GM23338 (cell line): Measurements from ENCODE around the gene PRR33. TPM values are rescaled to one million over a fixed set of nuclear protein-coding genes. Genes with fewer than 3 reads are reported as not detected.

Source experiments
- ATAC-seq: fragments of 200-7000 bp; cut with Tn5 transposase; 3 replicates; pipeline ENCODE4 v1.9.1; 2020
- DNase-seq: peaks from one replicate; pipeline ENCODE4 v3.0.0-alpha.2; 2015; ENCODE audit warnings: low spot score
- H2AFZ ChIP-seq: fragments of 200-600 bp; sonication (generic); 2 replicates; pipeline ENCODE4 v1.8.0; 2016; ENCODE audit warnings: antibody characterized with exemption, mild to moderate bottlenecking, moderate library complexity
- H3F3A ChIP-seq: fragments of 200-600 bp; sonication (generic); replicated peaks from 2 replicates; pipeline ENCODE4 v1.8.0; 2017; ENCODE audit warnings: antibody characterized with exemption, mixed run types, low read depth
- H3K27ac ChIP-seq: fragments of 200-600 bp; sonication (generic); 2 replicates; pipeline ENCODE4 v1.6.1; 2016; ENCODE audit warnings: low read depth
- H3K27me3 ChIP-seq: fragments of 200-600 bp; sonication (generic); 2 replicates; pipeline ENCODE4 v1.8.0; 2016; ENCODE audit warnings: mild to moderate bottlenecking, mixed run types, moderate library complexity; ENCODE audit not compliant: insufficient read depth
- H3K36me3 ChIP-seq: fragments of 200-600 bp; sonication (generic); 2 replicates; pipeline ENCODE4 v1.8.0; 2016; ENCODE audit warnings: mild to moderate bottlenecking; ENCODE audit not compliant: insufficient read depth
- H3K4me1 ChIP-seq: fragments of 200-600 bp; sonication (generic); 2 replicates; pipeline ENCODE4 v1.8.0; 2016; ENCODE audit warnings: mild to moderate bottlenecking, moderate library complexity; ENCODE audit not compliant: insufficient read depth
- H3K4me2 ChIP-seq: fragments of 200-600 bp; sonication (generic); 2 replicates; pipeline ENCODE4 v1.7.1; 2017; ENCODE audit warnings: mixed run types
- H3K4me3 ChIP-seq: fragments of 200-600 bp; sonication (generic); 2 replicates; pipeline ENCODE4 v1.6.1; 2016; ENCODE audit warnings: mixed run types
- H3K79me2 ChIP-seq: fragments of 200-600 bp; sonication (generic); replicated peaks from 2 replicates; pipeline ENCODE4 v1.8.0; 2017; ENCODE audit warnings: mild to moderate bottlenecking; ENCODE audit not compliant: insufficient read depth
- H3K9me2 ChIP-seq: fragments of 200-600 bp; sonication (generic); 2 replicates; pipeline ENCODE4 v1.8.0; 2017; ENCODE audit not compliant: insufficient read depth
- H4K20me1 ChIP-seq: fragments of 200-600 bp; sonication (generic); replicated peaks from 2 replicates; pipeline ENCODE4 v1.8.0; 2017; ENCODE audit warnings: mild to moderate bottlenecking; ENCODE audit not compliant: insufficient read depth
- H3K27ac Mint-ChIP-seq: 2 replicates; pipeline ENCODE4 v1.8.0; 2020; ENCODE audit warnings: inconsistent platforms, mild to moderate bottlenecking, moderate library complexity, mixed read lengths
- H3K27me3 Mint-ChIP-seq: 3 replicates; pipeline ENCODE4 v1.8.0; 2022; ENCODE audit warnings: low read depth, mild to moderate bottlenecking, moderate library complexity, mixed read lengths, inconsistent platforms; ENCODE audit not compliant: insufficient read depth, poor library complexity
- H3K36me3 Mint-ChIP-seq: 3 replicates; pipeline ENCODE4 v1.8.0; 2021; ENCODE audit warnings: low read depth, mild to moderate bottlenecking, inconsistent platforms, moderate library complexity, mixed read lengths
- H3K4me1 Mint-ChIP-seq: 3 replicates; pipeline ENCODE4 v1.8.0; 2020; ENCODE audit warnings: mild to moderate bottlenecking, inconsistent platforms, mixed read lengths
- H3K4me3 Mint-ChIP-seq: 3 replicates; pipeline ENCODE4 v1.8.0; 2021; ENCODE audit warnings: moderate library complexity, mild to moderate bottlenecking, inconsistent platforms, mixed read lengths
- H3K9me3 Mint-ChIP-seq: 3 replicates; pipeline ENCODE4 v1.8.0; 2020; ENCODE audit warnings: moderate library complexity, mild to moderate bottlenecking, inconsistent platforms, mixed read lengths
- CREB1 ChIP-seq: fragments of 250-450 bp; sonication (Bioruptor Pico); IDR thresholded peaks from 2 replicates; pipeline ENCODE4 v1.5.0; 2020; ENCODE audit warnings: low read depth, mild to moderate bottlenecking, moderate library complexity
- EZH2 ChIP-seq: fragments of 200-600 bp; sonication (generic); IDR thresholded peaks from one replicate; pipeline ENCODE4 v1.8.0; 2017; ENCODE audit warnings: antibody characterized with exemption, mild to moderate bottlenecking, low read depth; ENCODE audit not compliant: unreplicated experiment
- NANOG ChIP-seq: IDR thresholded peaks from 2 replicates; pipeline ENCODE4 v1.6.1; 2016; ENCODE audit warnings: antibody characterized with exemption, borderline replicate concordance
- POLR2AphosphoS5 ChIP-seq: IDR thresholded peaks from 2 replicates; pipeline ENCODE4 v1.6.1; 2016; ENCODE audit warnings: antibody characterized with exemption, low read depth
- STAT1 ChIP-seq: IDR thresholded peaks from one replicate; pipeline ENCODE4 v1.6.1; 2016; ENCODE audit warnings: antibody characterized with exemption; ENCODE audit not compliant: unreplicated experiment
- ZNF331 ChIP-seq: fragments of 250-450 bp; sonication (Bioruptor Pico); IDR thresholded peaks from 2 replicates; pipeline ENCODE4 v1.5.0; 2020; ENCODE audit warnings: low read depth, mild to moderate bottlenecking, moderate library complexity
- ZNF462 ChIP-seq: fragments of 250-450 bp; sonication (Bioruptor Pico); IDR thresholded peaks from 2 replicates; pipeline ENCODE4 v1.5.0; 2020; ENCODE audit warnings: mild to moderate bottlenecking, moderate library complexity
- polyA plus RNA-seq: library from polyadenylated mRNA; unstranded; fragments of >200 nt; fragmentation: Nextera tagmentation; extraction: Ambion mirVana; gene quantifications from 2 replicates; pipeline ENCODE4 v1.2.1, GENCODE V29; 2016
- total RNA-seq: library from RNA; depleted of rRNA; stranded (reverse); fragments of >200 nt; shearing (Covaris generic); gene quantifications from 2 replicates; pipeline ENCODE4 v1.2.3, GENCODE V29; 2014
- TF ChIP-seq, protein P1 (sequence below), 2 experiments: fragments of 200-600 bp in 1 of 2; sonication (generic) in 1 of 2; conservative IDR thresholded peaks; 2 replicates each; pipeline versions ENCODE4 v1.5.1 to v1.6.1; 2016 to 2017; ENCODE audit warnings: antibody characterized with exemption in 2 of 2, low read depth in 2 of 2, mild to moderate bottlenecking in 2 of 2, moderate library complexity in 1 of 2
- TF ChIP-seq, protein P2 (sequence below): IDR thresholded peaks from 2 replicates; pipeline ENCODE4 v1.6.1; 2016; ENCODE audit warnings: antibody characterized with exemption

Gene PRR33
- total and polyA plus RNA-seq, 2 experiments from 2014 or later = not detected

- TF ChIP-seq ZNF462 (CRISPR knock-in tag) (no peak), ZNF331 (CRISPR knock-in tag) (no peak), CREB1 (no peak)
- TF ChIP-seq, protein P1, sequence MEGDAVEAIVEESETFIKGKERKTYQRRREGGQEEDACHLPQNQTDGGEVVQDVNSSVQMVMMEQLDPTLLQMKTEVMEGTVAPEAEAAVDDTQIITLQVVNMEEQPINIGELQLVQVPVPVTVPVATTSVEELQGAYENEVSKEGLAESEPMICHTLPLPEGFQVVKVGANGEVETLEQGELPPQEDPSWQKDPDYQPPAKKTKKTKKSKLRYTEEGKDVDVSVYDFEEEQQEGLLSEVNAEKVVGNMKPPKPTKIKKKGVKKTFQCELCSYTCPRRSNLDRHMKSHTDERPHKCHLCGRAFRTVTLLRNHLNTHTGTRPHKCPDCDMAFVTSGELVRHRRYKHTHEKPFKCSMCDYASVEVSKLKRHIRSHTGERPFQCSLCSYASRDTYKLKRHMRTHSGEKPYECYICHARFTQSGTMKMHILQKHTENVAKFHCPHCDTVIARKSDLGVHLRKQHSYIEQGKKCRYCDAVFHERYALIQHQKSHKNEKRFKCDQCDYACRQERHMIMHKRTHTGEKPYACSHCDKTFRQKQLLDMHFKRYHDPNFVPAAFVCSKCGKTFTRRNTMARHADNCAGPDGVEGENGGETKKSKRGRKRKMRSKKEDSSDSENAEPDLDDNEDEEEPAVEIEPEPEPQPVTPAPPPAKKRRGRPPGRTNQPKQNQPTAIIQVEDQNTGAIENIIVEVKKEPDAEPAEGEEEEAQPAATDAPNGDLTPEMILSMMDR (conservative IDR thresholded peaks at IDR 0.05; ENCODE audit: low read depth in 2 of 2) = no peak
Observed at GRCh38 chr11:1871531-1871930, 20.2 kb downstream of the PRR33 start (continued).

DNA sequence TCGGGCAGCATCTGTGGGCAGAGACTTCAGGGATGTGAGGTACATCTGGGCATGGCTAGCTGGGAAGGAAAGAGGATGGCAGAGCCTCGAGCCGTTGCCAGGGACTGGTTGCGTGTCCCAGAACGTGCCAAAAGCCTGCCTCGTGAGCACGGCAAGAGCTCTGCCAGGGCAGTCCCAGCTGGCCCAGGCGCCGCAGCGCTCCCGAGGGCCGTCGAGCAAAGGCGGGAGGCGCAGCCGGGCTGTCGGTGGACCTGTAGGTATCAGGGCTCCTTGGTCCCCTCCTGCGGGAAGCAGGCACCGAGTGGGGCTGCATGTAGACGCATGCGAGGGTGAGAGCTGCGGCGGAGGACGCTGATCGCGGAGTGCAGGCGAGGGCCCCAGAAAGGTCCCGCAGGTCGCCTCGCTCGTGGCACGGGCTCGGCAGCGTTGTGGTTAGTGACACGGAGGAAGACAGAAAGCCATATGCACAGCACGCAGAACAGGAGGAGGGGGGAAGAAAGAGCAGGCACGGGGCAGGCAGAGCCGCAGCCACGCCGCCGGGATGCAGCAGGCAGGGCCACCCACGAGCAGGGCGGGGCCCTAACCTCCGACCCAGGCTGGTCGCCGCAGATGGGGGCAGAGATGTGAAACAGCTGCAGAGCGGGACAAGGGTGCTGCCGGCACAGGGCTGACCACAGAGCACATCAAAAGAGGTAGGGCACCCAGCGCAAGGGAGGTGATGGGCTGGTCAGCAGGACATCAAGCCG is 20.8 kb downstream of the PRR33 start:
- H3K27me3 Mint-ChIP-seq = peaks cover 4% of the 10 kb centered on the region
- Histone ChIP-seq H3K27ac (no peak overlapping the region), H3K4me2 (no peak overlapping the region), H3F3A (no peaks in the 10 kb centered on the region), H2AFZ (no peak overlapping the region), H3K79me2 (no peaks in the 10 kb centered on the region), H3K36me3 (no peaks in the 10 kb centered on the region), H3K9me2 (no peaks in the 10 kb centered on the region), H3K4me3 (no peak overlapping the region), H3K4me1 (no peaks in the 10 kb centered on the region), H3K27me3 (no peaks in the 10 kb centered on the region), H4K20me1 (no peaks in the 10 kb centered on the region)
- ATAC-seq = peak; percentile 57
- H3K4me3 Mint-ChIP-seq = no peak overlapping the region
- no peak overlapping the region for H3K27ac Mint-ChIP-seq
- H3K4me1 Mint-ChIP-seq = peaks cover 2% of the 10 kb centered on the region; the same call in 1 of the 3 replicates
- H3K36me3 Mint-ChIP-seq = no peaks in the 10 kb centered on the region
- no peaks in the 10 kb centered on the region for H3K9me3 Mint-ChIP-seq
- peak; percentile 21 for DNase-seq
- TF ChIP-seq CREB1 = no peak
- TF ChIP-seq, protein P1 (conservative IDR thresholded peaks at IDR 0.05; ENCODE audit: low read depth in 2 of 2) = no peak
- TF ChIP-seq NANOG = no peak
- TF ChIP-seq POLR2AphosphoS5 = no peak
- TF ChIP-seq EZH2 = no peak
- TF ChIP-seq, protein P2, sequence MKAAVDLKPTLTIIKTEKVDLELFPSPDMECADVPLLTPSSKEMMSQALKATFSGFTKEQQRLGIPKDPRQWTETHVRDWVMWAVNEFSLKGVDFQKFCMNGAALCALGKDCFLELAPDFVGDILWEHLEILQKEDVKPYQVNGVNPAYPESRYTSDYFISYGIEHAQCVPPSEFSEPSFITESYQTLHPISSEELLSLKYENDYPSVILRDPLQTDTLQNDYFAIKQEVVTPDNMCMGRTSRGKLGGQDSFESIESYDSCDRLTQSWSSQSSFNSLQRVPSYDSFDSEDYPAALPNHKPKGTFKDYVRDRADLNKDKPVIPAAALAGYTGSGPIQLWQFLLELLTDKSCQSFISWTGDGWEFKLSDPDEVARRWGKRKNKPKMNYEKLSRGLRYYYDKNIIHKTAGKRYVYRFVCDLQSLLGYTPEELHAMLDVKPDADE = no peak
- no peak for TF ChIP-seq STAT1
- no peak for TF ChIP-seq ZNF331 (CRISPR knock-in tag)
